ENCODE measurements around the gene BCHE.

The BCHE gene

DNA sequence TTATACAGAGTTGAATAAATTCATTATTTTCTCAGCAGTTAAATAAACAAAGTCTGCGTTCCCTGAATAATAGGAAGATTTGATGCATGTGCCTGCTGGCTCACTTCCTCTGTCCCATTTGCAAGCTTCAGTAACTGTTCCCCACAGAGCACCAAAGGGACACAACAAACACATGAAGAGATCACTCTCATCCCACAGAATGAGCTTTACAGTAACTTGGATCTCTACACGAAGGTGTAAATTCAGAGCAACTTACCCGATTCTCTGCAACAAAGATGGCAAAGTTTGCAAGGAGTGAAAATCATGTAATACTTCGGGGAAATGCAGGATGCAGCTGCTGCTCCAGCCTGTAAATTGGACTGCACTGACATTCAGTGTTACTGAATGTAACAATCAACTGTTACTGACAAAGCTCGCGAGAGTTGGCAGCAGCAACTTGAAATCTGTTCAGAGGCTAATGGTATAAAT lies at the start of gene BCHE:
Gene BCHE, minus strand, starts transcription at position 366 of the 468 bp plus-strand sequence. CDS start 6,390 bp downstream, outside the sequence.
- Histone ChIP-seq H3K27me3 (ENCODE audit: control insufficient read depth, insufficient read depth, low read length) (no peaks in the 10 kb centered on the region), H3K4me1 (ENCODE audit: control insufficient read depth, insufficient read depth, low read length) (no peaks in the 10 kb centered on the region), H3K9me3 (ENCODE audit: control insufficient read depth, insufficient read depth, low read length) (no peaks in the 10 kb centered on the region), H3K27ac (ENCODE audit: low read length) (no peak within 1 kb of the TSS), H3K36me3 (ENCODE audit: control insufficient read depth, insufficient read depth, low read length) (no peaks in the 10 kb centered on the region), H3K4me3 (ENCODE audit: low read length) (no peak within 1 kb of the TSS)
- DNase-seq (ENCODE audit: low read depth, low spot score) = peak; percentile 16
- no CpG with 5 or more reads among the region's 6 CpGs for WGBS (ENCODE audit: insufficient coverage, insufficient read length)

DNA sequence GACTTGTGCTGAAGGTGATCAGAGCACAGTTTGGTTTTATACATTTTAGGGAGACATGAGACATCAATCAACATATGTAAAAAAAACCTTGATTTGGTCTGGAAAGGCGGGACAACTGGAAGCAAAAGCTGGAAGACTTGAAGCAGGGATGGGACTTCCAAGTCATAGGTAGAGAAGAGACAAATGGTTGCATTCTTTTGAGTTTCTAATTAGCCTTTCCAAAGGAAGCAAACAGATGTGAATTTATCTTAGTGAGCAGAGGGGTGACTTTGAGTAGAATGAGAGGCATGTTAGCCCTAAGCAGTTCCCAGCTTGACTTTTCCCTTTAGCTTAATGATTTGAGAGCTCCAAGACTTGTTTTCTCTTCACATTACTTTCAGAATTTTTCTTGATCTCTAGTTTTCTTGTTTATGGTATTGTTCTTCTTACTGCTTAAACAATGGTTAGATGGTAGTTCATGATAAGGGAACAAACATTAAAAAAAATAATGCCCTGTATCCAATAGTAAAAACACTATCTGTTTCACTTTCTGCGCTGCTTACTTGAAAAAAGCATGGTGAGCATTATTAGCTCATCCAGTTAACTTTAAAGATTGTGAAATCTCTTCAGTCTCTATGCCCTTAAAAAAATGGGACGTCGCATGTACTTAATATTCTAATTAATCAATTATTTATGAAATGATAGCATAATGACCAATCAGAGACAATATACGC lies 48.5 kb upstream of the BCHE start:
- Histone ChIP-seq H3K4me1 (ENCODE audit: control insufficient read depth, insufficient read depth, low read length) (no peaks in the 10 kb centered on the region), H3K36me3 (ENCODE audit: control insufficient read depth, insufficient read depth, low read length) (no peaks in the 10 kb centered on the region), H3K9me3 (ENCODE audit: control insufficient read depth, insufficient read depth, low read length) (no peaks in the 10 kb centered on the region), H3K27ac (ENCODE audit: low read length) (no peak overlapping the region), H3K27me3 (ENCODE audit: control insufficient read depth, insufficient read depth, low read length) (no peaks in the 10 kb centered on the region), H3K4me3 (ENCODE audit: low read length) (no peak overlapping the region)
- no peak for DNase-seq (ENCODE audit: low read depth, low spot score)
- no CpG with 5 or more reads among the region's 5 CpGs for WGBS (ENCODE audit: insufficient coverage, insufficient read length)

DNA sequence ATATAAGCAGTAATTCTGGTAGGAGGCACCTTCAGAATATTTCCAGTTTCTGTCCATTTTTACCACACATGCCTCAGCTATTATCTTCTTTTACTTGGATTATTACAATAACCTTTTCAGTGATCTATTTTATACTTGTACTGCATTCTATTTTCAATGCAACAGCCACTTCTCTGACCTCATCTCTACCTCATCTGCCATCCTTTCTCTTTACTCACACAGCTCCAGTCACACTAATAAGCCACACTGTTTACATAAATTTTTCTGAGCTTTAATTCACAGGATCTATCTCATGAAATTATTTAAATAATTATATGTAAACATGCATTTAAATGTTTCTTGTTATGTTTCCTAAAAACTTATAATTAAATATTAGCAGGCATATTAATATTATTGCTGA lies 47.3 kb upstream of the BCHE start:
- no peaks in the 10 kb centered on the region for H3K4me1 ChIP-seq (ENCODE audit: control insufficient read depth, insufficient read depth, low read length)
- H3K27ac ChIP-seq (ENCODE audit: low read length) = no peak overlapping the region
- H3K9me3 ChIP-seq (ENCODE audit: control insufficient read depth, insufficient read depth, low read length) = no peaks in the 10 kb centered on the region
- no peaks in the 10 kb centered on the region for H3K27me3 ChIP-seq (ENCODE audit: control insufficient read depth, insufficient read depth, low read length)
- H3K4me3 ChIP-seq (ENCODE audit: low read length) = no peak overlapping the region
- no peak for DNase-seq (ENCODE audit: low read depth, low spot score)
- H3K36me3 ChIP-seq (ENCODE audit: control insufficient read depth, insufficient read depth, low read length) = no peaks in the 10 kb centered on the region

DNA sequence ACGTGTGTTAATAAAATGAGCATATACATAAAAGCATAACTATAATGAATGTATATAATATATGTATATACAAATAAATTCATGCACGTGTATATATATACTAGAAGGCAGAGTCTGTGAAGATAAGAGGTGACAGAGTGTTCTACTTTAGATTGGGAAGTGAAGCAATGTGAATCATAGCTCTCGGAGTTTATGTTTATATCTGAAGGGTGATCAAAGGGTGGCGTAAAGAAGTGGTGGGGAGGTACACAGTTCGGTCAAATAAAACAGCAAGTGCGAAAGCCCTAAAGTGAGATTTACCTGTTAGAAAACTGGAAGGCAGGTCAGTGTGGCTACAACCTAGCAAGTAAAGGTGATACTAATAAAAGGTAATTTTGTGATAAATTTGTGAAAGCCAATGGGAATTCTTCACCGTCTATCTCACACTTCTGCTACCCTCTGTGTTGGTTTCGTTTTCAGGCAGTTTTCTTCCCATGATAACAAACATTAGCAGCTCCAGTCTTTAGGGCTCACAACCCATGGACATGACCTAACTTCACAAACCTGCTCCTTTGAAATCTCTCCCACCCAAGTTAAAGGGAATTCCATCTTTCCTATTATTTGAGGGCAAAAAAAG lies 46.7 kb upstream of the BCHE start:
- Histone ChIP-seq H3K27ac (ENCODE audit: low read length) (no peak overlapping the region), H3K4me3 (ENCODE audit: low read length) (no peak overlapping the region), H3K36me3 (ENCODE audit: control insufficient read depth, insufficient read depth, low read length) (no peaks in the 10 kb centered on the region), H3K27me3 (ENCODE audit: control insufficient read depth, insufficient read depth, low read length) (no peaks in the 10 kb centered on the region), H3K9me3 (ENCODE audit: control insufficient read depth, insufficient read depth, low read length) (no peaks in the 10 kb centered on the region), H3K4me1 (ENCODE audit: control insufficient read depth, insufficient read depth, low read length) (no peaks in the 10 kb centered on the region)
- DNase-seq (ENCODE audit: low read depth, low spot score) = no peak
- no CpG with 5 or more reads among the region's 8 CpGs for WGBS (ENCODE audit: insufficient coverage, insufficient read length)

DNA sequence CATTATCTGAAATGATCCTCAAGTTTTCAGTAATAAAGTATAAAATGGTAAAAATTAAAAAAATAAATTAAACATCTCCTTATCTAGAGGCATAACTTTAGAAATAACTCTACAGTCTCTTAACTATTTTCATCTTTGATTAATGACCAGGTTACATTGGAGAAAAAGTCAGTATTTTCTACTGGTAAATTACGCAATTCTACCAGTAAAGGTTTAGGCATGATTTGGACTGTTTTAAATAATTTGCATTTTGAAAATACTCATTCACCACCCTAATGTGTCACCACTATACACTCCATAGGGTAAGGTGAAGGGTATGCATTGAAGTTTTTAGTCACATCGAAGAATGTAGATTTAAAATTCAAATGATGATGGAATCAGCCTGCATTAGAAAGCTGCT lies 45.9 kb upstream of the BCHE start:
- Histone ChIP-seq H3K36me3 (ENCODE audit: control insufficient read depth, insufficient read depth, low read length) (no peaks in the 10 kb centered on the region), H3K4me1 (ENCODE audit: control insufficient read depth, insufficient read depth, low read length) (no peaks in the 10 kb centered on the region), H3K27me3 (ENCODE audit: control insufficient read depth, insufficient read depth, low read length) (no peaks in the 10 kb centered on the region), H3K27ac (ENCODE audit: low read length) (no peak overlapping the region), H3K9me3 (ENCODE audit: control insufficient read depth, insufficient read depth, low read length) (no peaks in the 10 kb centered on the region), H3K4me3 (ENCODE audit: low read length) (no peak overlapping the region)
- no CpG with 5 or more reads among the region's 2 CpGs for WGBS (ENCODE audit: insufficient coverage, insufficient read length)
- no peak for DNase-seq (ENCODE audit: low read depth, low spot score)

DNA sequence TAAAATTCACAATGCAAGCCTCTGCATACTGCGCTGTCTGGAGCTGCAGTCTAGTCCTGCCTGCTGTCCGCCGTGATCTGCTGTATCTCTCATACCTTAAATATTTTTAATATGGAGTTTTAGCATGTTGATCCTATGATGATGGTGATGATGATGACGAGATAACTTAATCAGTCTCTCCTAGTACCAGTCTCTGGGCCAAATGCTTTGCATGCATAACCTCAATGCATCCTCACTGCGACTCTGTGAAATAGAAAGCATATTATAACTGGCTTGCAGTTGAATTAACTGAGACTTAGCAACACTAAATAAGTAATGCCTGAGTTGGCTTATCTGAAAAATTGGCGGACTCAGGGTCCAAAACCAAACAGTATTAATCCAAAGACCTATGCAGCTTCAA lies 38.4 kb upstream of the BCHE start:
- Histone ChIP-seq H3K4me1 (ENCODE audit: control insufficient read depth, insufficient read depth, low read length) (no peaks in the 10 kb centered on the region), H3K4me3 (ENCODE audit: low read length) (no peak overlapping the region), H3K27me3 (ENCODE audit: control insufficient read depth, insufficient read depth, low read length) (no peaks in the 10 kb centered on the region), H3K36me3 (ENCODE audit: control insufficient read depth, insufficient read depth, low read length) (no peaks in the 10 kb centered on the region), H3K27ac (ENCODE audit: low read length) (no peak overlapping the region), H3K9me3 (ENCODE audit: control insufficient read depth, insufficient read depth, low read length) (no peaks in the 10 kb centered on the region)
- WGBS (ENCODE audit: insufficient coverage, insufficient read length) = no CpG with 5 or more reads among the region's 6 CpGs
- no peak for DNase-seq (ENCODE audit: low read depth, low spot score)

DNA sequence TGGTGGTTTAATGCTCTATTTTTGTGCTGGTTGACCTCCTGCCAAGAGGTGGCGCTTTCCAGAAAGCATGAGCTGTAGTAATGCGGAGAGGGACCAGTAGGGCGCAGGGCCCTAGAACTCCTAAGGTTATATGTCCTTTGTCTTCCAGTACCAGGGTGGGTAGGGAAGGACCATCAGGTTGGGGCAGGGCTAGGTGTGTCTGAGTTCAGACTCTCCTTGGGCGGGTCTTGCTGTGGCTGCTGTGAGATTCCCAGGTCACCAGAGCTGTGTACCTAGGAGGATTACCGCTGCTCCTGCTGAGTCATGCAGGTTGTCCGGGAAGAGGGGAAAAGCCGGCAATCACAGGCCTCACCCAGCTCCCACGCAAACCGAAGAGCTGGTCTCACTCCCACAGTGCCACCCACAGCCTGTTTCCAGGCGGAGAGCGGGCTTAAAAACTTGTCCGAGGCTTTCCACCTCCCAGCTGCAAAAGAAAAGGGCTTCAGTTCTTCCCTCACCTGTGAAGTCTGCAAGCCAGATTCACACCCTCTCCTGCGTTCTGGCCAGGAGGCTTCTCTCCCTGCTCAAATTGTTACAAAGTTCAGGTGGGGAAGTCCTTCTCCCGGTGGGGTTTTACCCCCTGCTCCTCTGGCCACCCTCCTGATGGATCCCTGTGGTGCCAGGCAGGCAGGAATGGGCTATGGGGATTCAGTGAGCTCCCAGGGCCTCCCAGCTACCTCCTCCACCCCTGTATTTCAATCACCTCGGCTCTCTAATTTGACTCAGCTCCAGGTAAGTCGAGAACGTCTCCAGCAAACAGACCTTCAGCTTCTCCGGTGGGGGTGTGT lies 37.7 kb upstream of the BCHE start:
- no peak for DNase-seq (ENCODE audit: low read depth, low spot score)
- no CpG with 5 or more reads among the region's 18 CpGs for WGBS (ENCODE audit: insufficient coverage, insufficient read length)
- no peak overlapping the region for H3K27ac ChIP-seq (ENCODE audit: low read length)

DNA sequence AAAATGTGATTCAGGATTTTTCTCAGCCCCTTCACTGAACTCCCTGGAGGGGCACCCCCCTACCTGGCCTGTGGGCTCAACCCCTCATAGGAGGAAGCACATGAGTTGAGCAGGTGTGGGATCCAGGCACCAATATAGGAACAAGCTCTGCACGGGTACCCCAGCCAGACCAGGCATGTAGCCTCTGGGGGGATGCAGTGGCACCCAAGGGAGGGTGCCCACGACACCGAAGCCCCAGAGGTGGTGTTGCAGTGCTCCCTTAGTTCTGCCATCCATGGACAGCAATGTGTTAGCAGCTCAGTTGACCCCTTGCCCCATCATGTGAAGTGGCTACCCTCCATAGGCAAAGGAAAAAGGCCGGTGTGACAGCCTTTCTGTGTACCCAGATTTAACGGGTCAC lies 30.9 kb upstream of the BCHE start:
- Histone ChIP-seq H3K9me3 (ENCODE audit: control insufficient read depth, insufficient read depth, low read length) (no peaks in the 10 kb centered on the region), H3K27me3 (ENCODE audit: control insufficient read depth, insufficient read depth, low read length) (no peaks in the 10 kb centered on the region), H3K4me1 (ENCODE audit: control insufficient read depth, insufficient read depth, low read length) (no peaks in the 10 kb centered on the region), H3K36me3 (ENCODE audit: control insufficient read depth, insufficient read depth, low read length) (no peaks in the 10 kb centered on the region), H3K4me3 (ENCODE audit: low read length) (no peak overlapping the region), H3K27ac (ENCODE audit: low read length) (no peak overlapping the region)
- no peak for DNase-seq (ENCODE audit: low read depth, low spot score)
- WGBS (ENCODE audit: insufficient coverage, insufficient read length) = no CpG with 5 or more reads among the region's 5 CpGs

More for the DNA sequence above, 37.7 kb upstream of the BCHE start:
- no peaks in the 10 kb centered on the region for H3K9me3 ChIP-seq (ENCODE audit: control insufficient read depth, insufficient read depth, low read length)
- no peaks in the 10 kb centered on the region for H3K36me3 ChIP-seq (ENCODE audit: control insufficient read depth, insufficient read depth, low read length)
- H3K4me3 ChIP-seq (ENCODE audit: low read length) = no peak overlapping the region
- no peaks in the 10 kb centered on the region for H3K4me1 ChIP-seq (ENCODE audit: control insufficient read depth, insufficient read depth, low read length)
- no peaks in the 10 kb centered on the region for H3K27me3 ChIP-seq (ENCODE audit: control insufficient read depth, insufficient read depth, low read length)

DNA sequence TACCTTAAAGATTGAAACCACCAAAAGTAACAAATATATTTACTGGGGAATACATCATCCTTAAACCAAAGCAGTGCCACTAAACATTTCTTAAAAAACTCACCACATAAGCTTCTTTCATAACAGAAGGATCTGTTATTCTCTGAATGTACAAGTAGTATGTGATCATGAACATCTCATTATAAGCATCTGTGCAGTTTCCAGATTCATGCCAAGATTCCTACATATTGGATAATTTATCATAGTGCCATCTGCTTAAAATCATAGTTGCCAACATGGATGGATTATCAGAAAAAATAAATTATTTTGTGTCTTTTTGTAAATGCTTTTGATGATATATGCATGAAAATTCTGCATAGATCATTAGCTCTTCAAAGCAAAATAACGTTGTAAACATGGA lies 21.8 kb upstream of the BCHE start:
- H3K4me3 ChIP-seq (ENCODE audit: low read length) = no peak overlapping the region
- no peaks in the 10 kb centered on the region for H3K36me3 ChIP-seq (ENCODE audit: control insufficient read depth, insufficient read depth, low read length)
- H3K27ac ChIP-seq (ENCODE audit: low read length) = no peak overlapping the region
- H3K9me3 ChIP-seq (ENCODE audit: control insufficient read depth, insufficient read depth, low read length) = no peaks in the 10 kb centered on the region
- no peaks in the 10 kb centered on the region for H3K4me1 ChIP-seq (ENCODE audit: control insufficient read depth, insufficient read depth, low read length)
- DNase-seq (ENCODE audit: low read depth, low spot score) = no peak
- no CpG with 5 or more reads among the region's 1 CpG for WGBS (ENCODE audit: insufficient coverage, insufficient read length)
- no peaks in the 10 kb centered on the region for H3K27me3 ChIP-seq (ENCODE audit: control insufficient read depth, insufficient read depth, low read length)

DNA sequence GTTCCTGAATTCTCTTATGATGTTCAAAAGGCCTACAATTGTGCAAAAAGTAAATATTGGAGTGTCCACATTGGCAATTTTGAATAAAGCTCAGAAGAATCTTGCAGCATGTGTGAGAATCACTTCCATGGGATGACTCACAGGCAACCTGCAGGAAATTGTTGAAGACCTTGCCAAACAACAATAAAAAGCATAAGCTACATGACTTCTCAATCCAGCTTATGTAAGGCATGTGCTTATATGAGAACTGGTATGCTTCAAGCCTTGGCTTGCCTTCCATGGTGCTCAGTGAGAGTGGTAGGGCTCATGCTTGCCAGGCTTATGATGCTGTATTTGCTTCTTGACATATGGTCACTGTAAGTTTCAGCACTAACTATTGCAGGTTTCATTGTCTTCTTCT lies 18.4 kb upstream of the BCHE start:
- Histone ChIP-seq H3K4me3 (ENCODE audit: low read length) (no peak overlapping the region), H3K27ac (ENCODE audit: low read length) (no peak overlapping the region), H3K27me3 (ENCODE audit: control insufficient read depth, insufficient read depth, low read length) (no peaks in the 10 kb centered on the region), H3K9me3 (ENCODE audit: control insufficient read depth, insufficient read depth, low read length) (no peaks in the 10 kb centered on the region), H3K4me1 (ENCODE audit: control insufficient read depth, insufficient read depth, low read length) (no peaks in the 10 kb centered on the region), H3K36me3 (ENCODE audit: control insufficient read depth, insufficient read depth, low read length) (no peaks in the 10 kb centered on the region)
- DNase-seq (ENCODE audit: low read depth, low spot score) = no peak

Measured in iPS DF 6.9 (cell line).